Left colon (tissue), 2 donors: ENCODE results near the gene TNIK. TPM values are rescaled to one million over a fixed set of nuclear protein-coding genes. Genes with fewer than 3 reads are reported as not detected.

ENCODE experiments used
- ATAC-seq: fragments of 200-7000 bp; cut with Tn5 transposase; one replicate; pipeline ENCODE4 v1.9.1; 2020; ENCODE audit warnings: mild to moderate bottlenecking, moderate library complexity
- DNase-seq, 2 donors: peaks; one replicate each; pipeline ENCODE4 v3.0.0-alpha.2; 2020
- intact Hi-C, 2 donors: fragments of 100-400 bp; cut with DNase I in 1 of 2; cut with micrococcal nuclease in 1 of 2; formaldehyde crosslinking; loops; one replicate each; pipeline versions ENCODE4 v1.11.2 to v1.14.0; 2022; cut with DNase I, micrococcal nuclease
- total RNA-seq, 2 donors: library from RNA; stranded (reverse); fragmentation: NEBNext Ultra II Directional; extraction: Animal tissue kit (Norgen Biotek cat#: 25700); gene quantifications; one replicate each; pipeline ENCODE4 v1.2.1, GENCODE V29; 2021
- donor health status: DM: no; HTN: no; CAD: no.
- donor health status: DM: yes; HTN: yes; CAD: no.

The TNIK gene
- total RNA-seq, 2 donors from 2014 or later = 30.5 to 32.1 TPM

- no peak for DNase-seq
- intact Hi-C loops = loop anchor here in 1 of 2 donors (5.0 kb wide), 1 partner anchor 521 kb away; no protein-coding TSS in a partner anchor
- ATAC-seq = no peak
Observed at GRCh38 chr3:171046760-171047159, 413.4 kb downstream of the TNIK start.

- intact Hi-C loops = loop anchor here in 1 of 2 donors (5.0 kb wide), 1 partner anchor 522 kb away; no protein-coding TSS in a partner anchor
- ATAC-seq = no peak
Observed at GRCh38 chr3:171044835-171045793, 415.1 kb downstream of the TNIK start.

GRCh38 chr3:171044384-171044783 is 415.8 kb downstream of the TNIK start:
- DNase-seq (no peak), ATAC-seq (no peak)
- intact Hi-C loops = no loop called here

More at GRCh38 chr3:171044835-171045793, 415.1 kb downstream of the TNIK start:
- DNase-seq = no peak

GRCh38 chr3:171039674-171040073 is 420.5 kb downstream of the TNIK start:
- DNase-seq (no peak), ATAC-seq (no peak)
- intact Hi-C loops = no loop called here

- DNase-seq (no peak), ATAC-seq (no peak)
- intact Hi-C loops = no loop called here
Observed at GRCh38 chr3:171038342-171038741, 421.9 kb downstream of the TNIK start.

- DNase-seq = no peak
- intact Hi-C loops = no loop called here
- ATAC-seq = peak; percentile 25
Observed at GRCh38 chr3:171028779-171029232, 431.4 kb downstream of the TNIK start.

GRCh38 chr3:171028025-171028778 is 432.0 kb downstream of the TNIK start:
- intact Hi-C loops = no loop called here

GRCh38 chr3:171026597-171027293 is 433.5 kb downstream of the TNIK start, which contains the start of gene SLC2A2:
Gene SLC2A2 (minus strand): TSS chr3:171026720. CDS start chr3:171026670, 50 bp downstream.
- intact Hi-C loops = no loop called here
- ATAC-seq (peak; percentile 44), DNase-seq (no peak)

More at GRCh38 chr3:171028025-171028778, 432.0 kb downstream of the TNIK start:
- peak; percentile 35 to 39 for DNase-seq
- ATAC-seq = peak; percentile 86

GRCh38 chr3:171023566-171023965 is 436.6 kb downstream of the TNIK start:
- intact Hi-C loops = no loop called here

GRCh38 chr3:171021377-171021776 is 438.8 kb downstream of the TNIK start:
- DNase-seq = no peak
- intact Hi-C loops = no loop called here
- ATAC-seq = no peak

More at GRCh38 chr3:171023566-171023965, 436.6 kb downstream of the TNIK start:
- DNase-seq (no peak), ATAC-seq (no peak)

GRCh38 chr3:171018156-171018935 is 441.9 kb downstream of the TNIK start:
- no peak for DNase-seq
- intact Hi-C loops = no loop called here
- ATAC-seq = no peak

GRCh38 chr3:171013822-171014748 is 446.1 kb downstream of the TNIK start:
- DNase-seq = no peak
- no peak for ATAC-seq
- intact Hi-C loops = no loop called here

GRCh38 chr3:171011873-171012336 is 448.3 kb downstream of the TNIK start:
- intact Hi-C loops = no loop called here
- ATAC-seq = no peak
- DNase-seq = no peak
